OCI-LY1 (cell line): Measurements from ENCODE around the gene LHFPL2.
A peak's percentile ranks its signal among the peaks of the same experiment; 100 is the strongest.

ENCODE experiments used
- H2AFZ ChIP-seq: fragments of 200-600 bp; sonication (generic), shearing (Covaris generic); 2 replicates; pipeline ENCODE4 v1.6.0; 2014; ENCODE audit warnings: antibody characterized with exemption, mild to moderate bottlenecking, low read length
- H3F3A ChIP-seq: fragments of 200-600 bp; sonication (generic), shearing (Covaris generic); 2 replicates; pipeline ENCODE4 v1.6.0; 2014; ENCODE audit warnings: mild to moderate bottlenecking, antibody characterized with exemption, low read length, moderate library complexity; ENCODE audit not compliant: insufficient read depth
- H3K27ac ChIP-seq: fragments of 200-600 bp; sonication (generic); 2 replicates; pipeline ENCODE4 v1.5.1; 2014; ENCODE audit warnings: low read length, mixed run types, mild to moderate bottlenecking, low read depth; ENCODE audit not compliant: poor library complexity, severe bottlenecking
- H3K27me3 ChIP-seq: fragments of 200-600 bp; sonication (generic); 2 replicates; pipeline ENCODE4 v1.6.0; 2014; ENCODE audit warnings: antibody characterized with exemption, mild to moderate bottlenecking, low read length, moderate library complexity; ENCODE audit not compliant: insufficient read depth
- H3K36me3 ChIP-seq: fragments of 200-600 bp; sonication (generic); 2 replicates; pipeline ENCODE4 v1.6.1; 2014; ENCODE audit warnings: mild to moderate bottlenecking, antibody characterized with exemption, low read length, moderate library complexity, mixed read lengths; ENCODE audit not compliant: insufficient read depth
- H3K4me1 ChIP-seq: fragments of 200-600 bp; sonication (generic); 2 replicates; pipeline ENCODE4 v1.5.1; 2014; ENCODE audit warnings: mild to moderate bottlenecking, low read length, moderate library complexity; ENCODE audit not compliant: insufficient read depth, severe bottlenecking
- H3K4me2 ChIP-seq: fragments of 200-600 bp; sonication (generic), shearing (Covaris generic); 2 replicates; pipeline ENCODE4 v1.6.1; 2014; ENCODE audit warnings: low read length
- H3K4me3 ChIP-seq: fragments of 200-600 bp; sonication (generic); 2 replicates; pipeline ENCODE4 v1.5.1; 2014; ENCODE audit warnings: low read length, low read depth, mild to moderate bottlenecking, mixed read lengths; ENCODE audit not compliant: poor library complexity, severe bottlenecking
- H3K79me2 ChIP-seq: fragments of 200-600 bp; shearing (Covaris generic); 2 replicates; pipeline ENCODE4 v1.6.1; 2016; ENCODE audit warnings: mixed run types, low read length, mixed read lengths; ENCODE audit not compliant: insufficient read depth
- H3K9ac ChIP-seq: fragments of 200-600 bp; sonication (generic), shearing (Covaris generic); 2 replicates; pipeline ENCODE4 v1.6.1; 2014; ENCODE audit warnings: mild to moderate bottlenecking, low read length, mixed read lengths
- H3K9me2 ChIP-seq: fragments of 200-600 bp; sonication (generic), shearing (Covaris generic); 2 replicates; pipeline ENCODE4 v1.6.1; 2014; ENCODE audit warnings: low read depth, mild to moderate bottlenecking, low read length, mixed read lengths
- H3K9me3 ChIP-seq: fragments of 200-600 bp; shearing (Covaris generic); 2 replicates; pipeline ENCODE4 v1.6.1; 2014; ENCODE audit warnings: low read length, mixed read lengths
- H4K20me1 ChIP-seq: fragments of 200-600 bp; sonication (generic), shearing (Covaris generic); 2 replicates; pipeline ENCODE4 v1.6.0; 2016; ENCODE audit warnings: mild to moderate bottlenecking, low read length; ENCODE audit not compliant: insufficient read depth
- CTCF ChIP-seq: fragments of 200-600 bp; sonication (generic), shearing (Covaris generic); IDR thresholded peaks from 2 replicates; pipeline ENCODE4 v1.5.1; 2017; ENCODE audit warnings: mild to moderate bottlenecking, antibody characterized with exemption, low read length, moderate library complexity, mixed read lengths
- EZH2 ChIP-seq: fragments of 200-600 bp; sonication (generic), shearing (Covaris generic); IDR thresholded peaks from 2 replicates; pipeline ENCODE4 v1.8.0; 2017; ENCODE audit warnings: borderline replicate concordance, mixed run types, mild to moderate bottlenecking, antibody characterized with exemption, low read length, moderate library complexity, mixed read lengths

The LHFPL2 gene

GRCh38 chr5:78627175-78627574 lies 21.4 kb downstream of the LHFPL2 start:
- no peak for TF ChIP-seq EZH2
- peak; percentile 43 for TF ChIP-seq CTCF
- no peaks in the 10 kb centered on the region for H3F3A ChIP-seq
- no peaks in the 10 kb centered on the region; the same call in 1 of the 2 replicates for H3K79me2 ChIP-seq
- no peak overlapping the region for H3K4me3 ChIP-seq
- H4K20me1 ChIP-seq: no peaks in the 10 kb centered on the region
- H3K9me2 ChIP-seq: no peaks in the 10 kb centered on the region
- no peaks in the 10 kb centered on the region for H3K27me3 ChIP-seq
- no peak overlapping the region for H3K9ac ChIP-seq
- H3K4me1 ChIP-seq: no peaks in the 10 kb centered on the region
- H3K27ac ChIP-seq: no peak overlapping the region
- H2AFZ ChIP-seq: no peak overlapping the region
- H3K9me3 ChIP-seq: no peaks in the 10 kb centered on the region
- peaks cover 95% of the 10 kb centered on the region for H3K36me3 ChIP-seq
- H3K4me2 ChIP-seq: no peak overlapping the region

- H3K4me1 ChIP-seq: no peaks in the 10 kb centered on the region
- no peaks in the 10 kb centered on the region for H3K9me3 ChIP-seq
- TF ChIP-seq CTCF (no peak), EZH2 (no peak)
- H3K27me3 ChIP-seq: no peaks in the 10 kb centered on the region
- H2AFZ ChIP-seq: no peak overlapping the region
- H4K20me1 ChIP-seq: no peaks in the 10 kb centered on the region
- no peak overlapping the region for H3K4me2 ChIP-seq
- no peaks in the 10 kb centered on the region; the same call in 1 of the 2 replicates for H3K79me2 ChIP-seq
- no peak overlapping the region for H3K4me3 ChIP-seq
- peaks cover 96% of the 10 kb centered on the region for H3K36me3 ChIP-seq
- no peaks in the 10 kb centered on the region for H3K9me2 ChIP-seq
- no peaks in the 10 kb centered on the region for H3F3A ChIP-seq
- no peak overlapping the region for H3K27ac ChIP-seq
- no peak overlapping the region for H3K9ac ChIP-seq
Observed at GRCh38 chr5:78626009-78626571, 22.5 kb downstream of the LHFPL2 start.

GRCh38 chr5:78624992-78625391 lies 23.6 kb downstream of the LHFPL2 start:
- no peak overlapping the region for H3K4me3 ChIP-seq
- H3K9me2 ChIP-seq: no peaks in the 10 kb centered on the region
- no peak overlapping the region for H3K4me2 ChIP-seq
- no peak overlapping the region for H3K9ac ChIP-seq
- H3K27me3 ChIP-seq: no peaks in the 10 kb centered on the region
- no peak overlapping the region for H2AFZ ChIP-seq
- H3K36me3 ChIP-seq: peaks cover 95% of the 10 kb centered on the region
- TF ChIP-seq CTCF (no peak), EZH2 (no peak)
- H3K79me2 ChIP-seq: no peaks in the 10 kb centered on the region; the same call in 1 of the 2 replicates
- H3K9me3 ChIP-seq: peaks cover 4% of the 10 kb centered on the region; the same call in 1 of the 2 replicates
- no peak overlapping the region for H3K27ac ChIP-seq
- no peaks in the 10 kb centered on the region for H3K4me1 ChIP-seq
- H4K20me1 ChIP-seq: no peaks in the 10 kb centered on the region
- H3F3A ChIP-seq: no peaks in the 10 kb centered on the region
